Right forelimb (tissue), 1 donor: ENCODE data around the gene ZNF689.
"Not testable (repeated sequence)": the region's sequence is repeated elsewhere in the genome, so short reads cannot be mapped to it uniquely, and the experiment has no call there.

ENCODE experiments used
- DNase-seq: peaks from one replicate; pipeline ENCODE4 v3.0.0-alpha.2; 2018

ZNF689 gene

GRCh38 chr16:30633526-30633925 is 23.3 kb upstream of the ZNF689 start:
- no peak for DNase-seq

GRCh38 chr16:30632454-30632853 is 22.3 kb upstream of the ZNF689 start:
- DNase-seq: not testable (repeated sequence)

GRCh38 chr16:30628628-30629540 is 18.7 kb upstream of the ZNF689 start:
- peak; percentile 88 for DNase-seq

GRCh38 chr16:30626236-30626635 is 16.0 kb upstream of the ZNF689 start:
- no peak for DNase-seq

GRCh38 chr16:30623536-30624283 is 13.5 kb upstream of the ZNF689 start:
- DNase-seq: no peak

GRCh38 chr16:30622455-30623032 is 12.4 kb upstream of the ZNF689 start:
- no peak for DNase-seq

GRCh38 chr16:30621765-30622164 is 11.6 kb upstream of the ZNF689 start:
- DNase-seq: no peak

- DNase-seq: no peak
Observed at GRCh38 chr16:30620169-30620568, 10.0 kb upstream of the ZNF689 start.

GRCh38 chr16:30619638-30620037 is 9.4 kb upstream of the ZNF689 start:
- no peak for DNase-seq

- DNase-seq: no peak
Observed at GRCh38 chr16:30619202-30619601, 9.0 kb upstream of the ZNF689 start.

- DNase-seq: no peak
Observed at GRCh38 chr16:30615358-30616091, 5.3 kb upstream of the ZNF689 start.

GRCh38 chr16:30609002-30609925 is 925 bp downstream of the ZNF689 start:
- DNase-seq: peak; percentile 75

- DNase-seq: no peak
Observed at GRCh38 chr16:30606004-30606403, 4.2 kb downstream of the ZNF689 start.

GRCh38 chr16:30605158-30605557 is 5.0 kb downstream of the ZNF689 start:
- DNase-seq: no peak

GRCh38 chr16:30604316-30604947 is 5.8 kb downstream of the ZNF689 start:
- DNase-seq: no peak

GRCh38 chr16:30603945-30604315 is 6.3 kb downstream of the ZNF689 start:
- no peak for DNase-seq

- no peak for DNase-seq
Observed at GRCh38 chr16:30602616-30603277, 7.4 kb downstream of the ZNF689 start.

- DNase-seq: no peak
Observed at GRCh38 chr16:30601966-30602365, 8.2 kb downstream of the ZNF689 start.

- DNase-seq: no peak
Observed at GRCh38 chr16:30600929-30601328, 9.3 kb downstream of the ZNF689 start.

- DNase-seq: no peak
Observed at GRCh38 chr16:30600215-30600614, 10.0 kb downstream of the ZNF689 start.

GRCh38 chr16:30592871-30593270 is 17.3 kb downstream of the ZNF689 start:
- DNase-seq: no peak
